ENCODE results near the gene EME2.

- TF ChIP-seq, protein P1, sequence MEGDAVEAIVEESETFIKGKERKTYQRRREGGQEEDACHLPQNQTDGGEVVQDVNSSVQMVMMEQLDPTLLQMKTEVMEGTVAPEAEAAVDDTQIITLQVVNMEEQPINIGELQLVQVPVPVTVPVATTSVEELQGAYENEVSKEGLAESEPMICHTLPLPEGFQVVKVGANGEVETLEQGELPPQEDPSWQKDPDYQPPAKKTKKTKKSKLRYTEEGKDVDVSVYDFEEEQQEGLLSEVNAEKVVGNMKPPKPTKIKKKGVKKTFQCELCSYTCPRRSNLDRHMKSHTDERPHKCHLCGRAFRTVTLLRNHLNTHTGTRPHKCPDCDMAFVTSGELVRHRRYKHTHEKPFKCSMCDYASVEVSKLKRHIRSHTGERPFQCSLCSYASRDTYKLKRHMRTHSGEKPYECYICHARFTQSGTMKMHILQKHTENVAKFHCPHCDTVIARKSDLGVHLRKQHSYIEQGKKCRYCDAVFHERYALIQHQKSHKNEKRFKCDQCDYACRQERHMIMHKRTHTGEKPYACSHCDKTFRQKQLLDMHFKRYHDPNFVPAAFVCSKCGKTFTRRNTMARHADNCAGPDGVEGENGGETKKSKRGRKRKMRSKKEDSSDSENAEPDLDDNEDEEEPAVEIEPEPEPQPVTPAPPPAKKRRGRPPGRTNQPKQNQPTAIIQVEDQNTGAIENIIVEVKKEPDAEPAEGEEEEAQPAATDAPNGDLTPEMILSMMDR (conservative IDR thresholded peaks at IDR 0.05), result no peak
- TF ChIP-seq ZFX (IDR thresholded peaks at IDR 0.05), result no peak
Observed at GRCh38 chr16:1771864-1772361, 697 bp upstream of the EME2 start.
